Lung microvascular endothelial cell (primary cell): Measurements from ENCODE around the gene TOP2B. TPM values are rescaled to one million over a fixed set of nuclear protein-coding genes. Genes with fewer than 3 reads are reported as not detected.

Source experiments
- DNase-seq, 2 donors: peaks; one replicate each; pipeline versions ENCODE4 v3.0.0 to v3.0.0-alpha.2; 2010; ENCODE audit warnings: low read depth in 2 of 2
- total RNA-seq: library from RNA; depleted of rRNA; stranded (reverse); fragments of >200 nt; gene quantifications from 2 replicates; pipeline ENCODE4 v1.2.1, GENCODE V29; 2014

Gene TOP2B
- total RNA-seq, 1 donor from 2014 or later, result 52.2 TPM

GRCh38 chr3:25621087-25621486 lies 43.6 kb downstream of the TOP2B start:
- no peak for DNase-seq

GRCh38 chr3:25620493-25620892 lies 44.2 kb downstream of the TOP2B start:
- DNase-seq, result no peak

GRCh38 chr3:25619382-25619781 lies 45.3 kb downstream of the TOP2B start:
- no peak for DNase-seq

- no peak for DNase-seq
Observed at GRCh38 chr3:25618028-25618427, 46.7 kb downstream of the TOP2B start.

- DNase-seq, result no peak
Observed at GRCh38 chr3:25611193-25611592, 53.5 kb downstream of the TOP2B start.

GRCh38 chr3:25610779-25611178 lies 53.9 kb downstream of the TOP2B start:
- no peak for DNase-seq

GRCh38 chr3:25610167-25610566 lies 54.5 kb downstream of the TOP2B start:
- no peak for DNase-seq

GRCh38 chr3:25604107-25604805 lies 60.5 kb downstream of the TOP2B start:
- peak in 1 of 2 donors; percentile 74 for DNase-seq

GRCh38 chr3:25603703-25604102 lies 61.0 kb downstream of the TOP2B start:
- no peak for DNase-seq

GRCh38 chr3:25597535-25598101 lies 67.1 kb downstream of the TOP2B start:
- no peak for DNase-seq

GRCh38 chr3:25594007-25594502 lies 70.7 kb downstream of the TOP2B start:
- DNase-seq, result peak; percentile 61 to 86

GRCh38 chr3:25593001-25593400 lies 71.7 kb downstream of the TOP2B start:
- no peak for DNase-seq

- DNase-seq, result peak in 1 of 2 donors; percentile 74
Observed at GRCh38 chr3:25592510-25592968, 72.2 kb downstream of the TOP2B start.

- no peak for DNase-seq
Observed at GRCh38 chr3:25589783-25590258, 74.9 kb downstream of the TOP2B start.

- DNase-seq, result no peak
Observed at GRCh38 chr3:25589104-25589782, 75.5 kb downstream of the TOP2B start.

GRCh38 chr3:25588441-25589103 lies 76.1 kb downstream of the TOP2B start:
- DNase-seq, result no peak

GRCh38 chr3:25587975-25588374 lies 76.7 kb downstream of the TOP2B start:
- DNase-seq, result no peak

GRCh38 chr3:25587526-25587925 lies 77.2 kb downstream of the TOP2B start:
- no peak for DNase-seq

GRCh38 chr3:25587094-25587493 lies 77.6 kb downstream of the TOP2B start:
- no peak for DNase-seq

- no peak for DNase-seq
Observed at GRCh38 chr3:25586553-25586952, 78.2 kb downstream of the TOP2B start.

- no peak for DNase-seq
Observed at GRCh38 chr3:25586167-25586505, 78.6 kb downstream of the TOP2B start.
